HG02798 (cell line): ENCODE data around the gene KIAA1958.

Experiments used
- ATAC-seq: cut with Tn5 transposase; IDR thresholded peaks from one replicate; pipeline ENCODE4 v1.9.1; 2021; ENCODE audit warnings: mild to moderate bottlenecking; ENCODE audit not compliant: unreplicated experiment, poor library complexity

KIAA1958 gene

DNA sequence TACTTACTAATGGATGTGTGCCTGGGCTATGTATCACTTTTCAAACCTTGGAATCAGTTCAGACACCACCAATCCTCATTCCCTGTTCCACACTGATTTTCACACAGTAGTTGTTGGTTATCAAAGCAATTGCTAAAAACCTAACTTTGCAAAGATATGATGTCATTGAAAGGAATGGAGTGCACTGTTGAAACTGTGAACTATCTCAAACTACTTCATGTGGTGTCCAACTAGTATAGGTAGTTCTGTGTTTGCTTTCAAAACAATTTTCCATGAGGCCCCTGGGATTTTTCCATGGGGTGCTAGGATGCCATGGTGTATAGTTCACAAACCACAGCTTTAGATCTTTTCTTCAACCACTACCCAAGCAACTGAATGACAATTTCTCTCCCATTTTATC, 213.5 kb downstream of the KIAA1958 start:
- no peak for ATAC-seq

DNA sequence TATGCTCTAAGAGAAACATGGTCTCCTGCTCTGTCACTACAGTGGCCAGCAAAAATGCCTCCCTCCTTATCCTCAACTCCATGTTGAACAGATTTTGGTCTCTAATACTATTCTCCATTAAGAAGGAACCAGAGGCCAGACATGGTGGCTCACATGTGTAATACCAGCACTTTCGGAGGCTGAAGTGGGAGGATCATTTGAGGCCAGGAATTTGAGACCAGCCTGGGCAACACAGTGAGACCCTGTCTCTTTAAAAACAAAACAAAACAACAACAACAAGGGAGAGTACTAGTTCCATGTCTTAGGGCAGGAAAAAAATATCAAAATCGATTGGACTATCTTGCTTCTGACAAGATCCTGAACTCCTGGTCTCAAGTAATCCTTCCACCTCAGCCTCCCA, 216.7 kb downstream of the KIAA1958 start:
- no peak for ATAC-seq

DNA sequence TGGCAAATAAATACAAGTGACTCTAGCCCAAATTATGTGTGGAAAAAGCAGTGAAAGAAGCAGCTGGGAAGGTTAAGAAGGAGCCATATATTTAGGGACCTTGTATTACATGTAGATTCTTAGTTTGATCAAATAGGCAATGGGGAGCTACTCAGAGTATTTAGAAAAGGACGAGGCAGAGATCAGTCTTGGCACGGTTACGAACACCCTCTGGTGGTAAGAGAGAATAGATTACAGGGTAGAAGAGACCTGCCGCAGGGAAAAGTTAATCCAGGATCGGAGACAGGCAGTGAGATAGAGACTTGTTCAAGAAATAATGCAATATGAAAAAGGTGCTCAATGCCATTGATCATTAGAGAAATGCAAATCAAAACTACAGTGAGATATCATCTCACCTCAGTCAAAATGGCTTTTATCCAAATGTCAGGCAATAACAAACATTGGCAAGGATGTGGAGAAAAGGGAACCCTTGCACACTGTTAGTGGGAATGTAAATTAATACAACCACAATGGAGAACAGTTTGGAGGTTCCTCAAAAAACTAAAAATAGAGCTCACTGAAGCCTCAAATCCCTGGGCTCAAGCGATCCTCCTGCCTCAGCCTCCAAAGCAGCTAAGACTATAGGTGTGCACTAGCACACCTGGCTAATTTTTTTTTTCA, 219.3 kb downstream of the KIAA1958 start:
- ATAC-seq = no peak

DNA sequence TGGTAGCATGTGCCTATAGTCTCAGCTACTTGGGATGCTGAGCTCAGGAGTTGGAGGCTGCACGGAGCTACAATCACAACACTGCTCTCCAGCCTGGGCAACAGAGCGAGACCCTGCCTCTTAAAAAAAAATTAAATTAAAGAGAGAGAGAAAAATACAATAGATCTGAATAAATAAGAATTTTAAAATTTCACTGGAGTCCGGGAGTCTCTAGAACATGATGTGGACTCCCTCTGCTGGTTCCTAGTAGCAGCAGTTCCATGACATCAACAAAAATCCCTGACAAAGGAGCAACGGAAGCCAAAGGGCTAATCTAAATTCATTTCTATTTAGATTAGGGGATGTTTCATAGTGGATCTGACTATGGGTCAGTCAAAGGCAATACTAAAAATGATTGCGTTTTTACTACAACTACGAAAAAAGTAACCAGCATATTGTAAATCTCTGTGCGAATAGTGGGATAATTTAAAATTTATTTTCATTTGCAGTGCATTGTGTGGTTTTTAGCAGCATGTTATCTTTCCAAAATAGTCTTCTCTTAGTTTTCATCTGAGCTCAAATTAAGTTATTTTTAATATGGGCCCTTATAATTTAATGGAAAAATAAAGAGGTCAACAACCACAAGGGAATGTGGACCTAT, 224.5 kb downstream of the KIAA1958 start:
- ATAC-seq = no peak

DNA sequence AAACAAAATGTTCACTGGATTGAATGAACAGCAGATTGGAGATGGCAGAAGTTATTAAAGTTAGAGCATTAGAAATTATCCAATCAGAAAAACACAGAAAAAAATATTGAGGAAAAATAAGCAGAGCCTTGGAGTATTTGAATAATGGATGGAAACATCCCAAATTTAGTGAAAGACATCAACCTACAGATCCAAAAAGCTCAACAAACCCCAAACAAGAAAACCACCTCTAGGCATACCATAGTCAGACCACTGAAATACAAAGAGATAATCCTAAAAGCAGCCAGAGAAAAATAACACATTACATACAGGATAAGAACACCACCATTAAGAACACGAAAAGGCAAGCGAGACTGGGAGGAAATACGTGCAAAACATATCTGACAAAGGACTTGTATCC, 226.1 kb downstream of the KIAA1958 start:
- ATAC-seq = no peak

DNA sequence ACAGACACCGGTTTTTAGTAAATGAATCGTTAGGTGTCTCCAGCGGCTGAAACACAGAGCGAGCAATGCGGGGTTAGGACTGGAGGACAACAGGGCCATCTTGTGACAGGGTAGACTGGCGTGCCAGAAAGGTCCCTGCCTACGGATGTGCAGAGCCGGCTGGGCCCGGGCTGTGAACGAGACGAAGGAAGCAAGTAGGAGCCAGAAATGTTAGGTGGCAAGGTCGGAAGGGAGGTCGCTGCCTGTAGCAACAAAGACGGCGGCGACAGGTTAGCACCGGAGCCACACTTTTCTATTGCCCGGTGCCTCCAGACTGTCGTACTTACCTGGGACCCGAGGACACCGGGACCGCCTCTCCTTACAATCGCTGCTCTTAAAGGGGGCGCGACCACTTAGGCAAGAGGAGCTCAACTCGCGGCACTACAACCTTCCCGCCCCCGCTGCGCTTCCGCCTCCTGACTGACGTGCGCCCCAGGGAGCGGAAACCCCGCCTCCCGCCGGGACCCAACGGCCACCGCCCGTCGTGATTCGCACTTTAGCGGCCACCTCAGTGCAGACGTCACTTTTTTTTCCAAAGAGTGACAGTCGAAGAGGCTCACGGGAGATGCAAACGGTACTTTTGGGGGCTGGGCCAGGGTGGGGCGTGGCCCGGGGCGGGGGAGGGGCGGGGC, 231.2 kb downstream of the KIAA1958 start, which contains the start of gene INIP:
TSS of gene INIP (minus strand) at position 457 of the 671 bp plus-strand sequence. CDS start 1,632 bp downstream, outside the sequence.
- peak; percentile 98 for ATAC-seq
